Ascending aorta (tissue), 2 donors: Measurements from ENCODE around the gene TERC. TPM values are rescaled to one million over a fixed set of nuclear protein-coding genes. Genes with fewer than 3 reads are reported as not detected.

Experiments used
- DNase-seq, 2 donors: peaks; one replicate each; pipeline ENCODE4 v3.0.0-alpha.2; 2019; ENCODE audit warnings: low spot score in 2 of 2
- H3K27ac ChIP-seq, 2 donors: fragments of 200-600 bp; sonication (generic); one replicate each; pipeline ENCODE4 v1.5.1; 2016 to 2017; ENCODE audit warnings: mild to moderate bottlenecking in 1 of 2
- H3K27me3 ChIP-seq: fragments of 200-600 bp; sonication (generic); one replicate; pipeline ENCODE4 v1.5.1; 2017
- H3K36me3 ChIP-seq, 2 donors: fragments of 200-600 bp; sonication (generic); one replicate each; pipeline ENCODE4 v1.5.1; 2016
- H3K4me1 ChIP-seq, 2 donors: fragments of 200-600 bp; sonication (generic); one replicate each; pipeline ENCODE4 v1.5.1; 2016 to 2017; ENCODE audit warnings: mild to moderate bottlenecking in 1 of 2
- H3K4me3 ChIP-seq, 2 donors: fragments of 200-600 bp; sonication (generic); one replicate each; pipeline ENCODE4 v1.5.1; 2016 to 2017; ENCODE audit warnings: mild to moderate bottlenecking in 1 of 2
- H3K9me3 ChIP-seq, 2 donors: fragments of 200-600 bp; sonication (generic); one replicate each; pipeline ENCODE4 v1.5.1; 2016
- intact Hi-C: fragments of 100-400 bp; cut with DNase I; formaldehyde crosslinking; loops from one replicate; pipeline ENCODE4 v1.15.1; 2023
- total RNA-seq: library from RNA; depleted of rRNA; stranded (reverse); fragments of >200 nt; gene quantifications from one replicate; pipeline ENCODE4 v1.1.0, GENCODE V29; 2016
- TF ChIP-seq, protein P1 (sequence below), 3 experiments: fragments of 200-600 bp in 2 of 3; fragments of 450-650 bp in 1 of 3; sonication (generic) in 2 of 3; IDR thresholded peaks; one replicate each; pipeline ENCODE4 v1.5.1; 2016 to 2019; ENCODE audit warnings: antibody characterized with exemption in 3 of 3, mild to moderate bottlenecking in 1 of 3, moderate library complexity in 1 of 3

Gene TERC
- total RNA-seq, 1 donor from 2014 or later = 260 TPM

DNA sequence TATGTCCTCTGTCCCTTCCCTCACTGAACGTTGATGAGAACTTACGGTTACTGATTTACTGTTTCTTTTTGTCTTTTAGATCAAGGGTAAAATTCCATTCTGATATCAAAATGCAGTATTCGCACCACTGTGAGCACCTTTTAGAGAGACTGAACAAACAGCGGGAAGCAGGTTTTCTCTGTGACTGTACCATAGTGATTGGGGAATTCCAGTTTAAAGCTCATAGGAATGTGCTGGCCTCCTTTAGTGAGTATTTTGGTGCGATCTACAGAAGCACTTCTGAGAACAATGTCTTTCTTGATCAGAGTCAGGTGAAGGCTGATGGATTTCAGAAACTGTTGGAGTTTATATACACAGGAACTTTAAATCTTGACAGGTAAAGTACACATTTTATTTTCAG is 9.3 kb upstream of the TERC start:
- DNase-seq = no peak
- peaks cover 7 to 14% of the 10 kb centered on the region in 2 donors for H3K4me1 ChIP-seq
- H3K36me3 ChIP-seq = peaks cover 20 to 32% of the 10 kb centered on the region in 2 donors
- peak overlapping the region; percentile 96 to 97 for H3K27ac ChIP-seq
- no peaks in the 10 kb centered on the region for H3K9me3 ChIP-seq
- intact Hi-C loops = loop anchor here (5.0 kb wide), 2 partner anchors 193 to 408 kb away; partner anchors contain the start of genes PHC3 and SEC62
- TF ChIP-seq, protein P1, sequence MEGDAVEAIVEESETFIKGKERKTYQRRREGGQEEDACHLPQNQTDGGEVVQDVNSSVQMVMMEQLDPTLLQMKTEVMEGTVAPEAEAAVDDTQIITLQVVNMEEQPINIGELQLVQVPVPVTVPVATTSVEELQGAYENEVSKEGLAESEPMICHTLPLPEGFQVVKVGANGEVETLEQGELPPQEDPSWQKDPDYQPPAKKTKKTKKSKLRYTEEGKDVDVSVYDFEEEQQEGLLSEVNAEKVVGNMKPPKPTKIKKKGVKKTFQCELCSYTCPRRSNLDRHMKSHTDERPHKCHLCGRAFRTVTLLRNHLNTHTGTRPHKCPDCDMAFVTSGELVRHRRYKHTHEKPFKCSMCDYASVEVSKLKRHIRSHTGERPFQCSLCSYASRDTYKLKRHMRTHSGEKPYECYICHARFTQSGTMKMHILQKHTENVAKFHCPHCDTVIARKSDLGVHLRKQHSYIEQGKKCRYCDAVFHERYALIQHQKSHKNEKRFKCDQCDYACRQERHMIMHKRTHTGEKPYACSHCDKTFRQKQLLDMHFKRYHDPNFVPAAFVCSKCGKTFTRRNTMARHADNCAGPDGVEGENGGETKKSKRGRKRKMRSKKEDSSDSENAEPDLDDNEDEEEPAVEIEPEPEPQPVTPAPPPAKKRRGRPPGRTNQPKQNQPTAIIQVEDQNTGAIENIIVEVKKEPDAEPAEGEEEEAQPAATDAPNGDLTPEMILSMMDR (IDR thresholded peaks at IDR 0.05) = no peak
- H3K4me3 ChIP-seq = peak overlapping the region; percentile 75 to 78
- no peaks in the 10 kb centered on the region for H3K27me3 ChIP-seq

DNA sequence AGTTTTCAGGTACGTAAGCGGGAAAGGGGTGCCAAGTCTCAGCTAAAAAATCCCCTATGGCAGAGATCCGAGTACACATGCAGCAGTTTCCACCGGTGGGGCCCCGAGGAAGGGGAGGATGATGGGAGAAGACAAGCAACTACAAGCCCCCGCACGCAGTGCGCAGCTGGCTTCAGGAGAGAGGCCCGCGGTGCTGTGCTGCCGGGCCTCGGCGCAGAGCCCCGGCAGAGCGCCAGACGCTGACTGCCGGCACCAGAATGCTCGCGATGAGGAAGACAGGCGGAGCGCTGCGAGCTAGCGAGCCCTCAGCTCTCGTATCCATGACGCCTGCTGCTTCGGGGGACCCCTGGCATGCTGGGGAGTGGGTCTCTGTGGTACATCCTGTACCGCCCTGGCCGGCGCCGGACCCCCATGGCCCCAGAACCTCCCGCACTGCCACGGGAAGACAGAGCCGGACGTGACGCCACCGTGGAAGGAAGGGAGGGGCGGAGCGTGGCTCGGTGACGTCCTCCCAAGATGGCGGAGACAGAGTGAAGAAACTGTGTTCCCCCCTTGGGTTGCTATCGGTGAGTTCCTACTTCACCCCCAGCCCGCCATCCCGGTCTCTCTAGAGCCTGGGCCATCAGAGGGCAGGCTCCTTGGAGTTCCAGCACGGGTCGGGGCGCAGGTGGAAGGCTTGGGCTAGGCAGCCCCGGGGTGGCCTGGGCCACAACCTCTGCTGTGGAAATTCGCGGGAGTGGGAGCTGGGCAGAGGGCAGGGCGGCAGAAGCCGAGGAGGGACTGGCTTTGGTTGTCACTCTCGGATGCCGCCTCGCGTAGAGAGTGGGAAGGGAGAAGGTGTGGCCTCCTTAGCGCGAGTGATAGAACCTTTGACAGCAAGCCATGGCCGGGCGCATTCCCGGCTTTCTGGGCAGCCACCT is 8.3 kb upstream of the TERC start, which contains the start of gene MYNN:
MYNN (plus strand) TSS at position 500 of the 920 bp plus-strand sequence. CDS start 900 bp downstream, outside the sequence.
- Histone ChIP-seq H3K27ac (peak within 1 kb of the TSS; percentile 96 to 97), H3K27me3 (no peaks in the 10 kb centered on the region), H3K36me3 (peaks cover 11 to 25% of the 10 kb centered on the region in 2 donors), H3K4me1 (peaks cover 7 to 14% of the 10 kb centered on the region in 2 donors), H3K9me3 (no peaks in the 10 kb centered on the region), H3K4me3 (peak within 1 kb of the TSS; percentile 75 to 78)
- TF ChIP-seq, protein P1 (IDR thresholded peaks at IDR 0.05) = peak in 1 of 3 experiments; percentile 11
- DNase-seq = peak; percentile 74 to 96
- intact Hi-C loops = loop anchor here (2.0 to 5.0 kb wide), 4 partner anchors 194 to 626 kb away; partner anchors contain the start of genes PHC3, SEC62 and SKIL

DNA sequence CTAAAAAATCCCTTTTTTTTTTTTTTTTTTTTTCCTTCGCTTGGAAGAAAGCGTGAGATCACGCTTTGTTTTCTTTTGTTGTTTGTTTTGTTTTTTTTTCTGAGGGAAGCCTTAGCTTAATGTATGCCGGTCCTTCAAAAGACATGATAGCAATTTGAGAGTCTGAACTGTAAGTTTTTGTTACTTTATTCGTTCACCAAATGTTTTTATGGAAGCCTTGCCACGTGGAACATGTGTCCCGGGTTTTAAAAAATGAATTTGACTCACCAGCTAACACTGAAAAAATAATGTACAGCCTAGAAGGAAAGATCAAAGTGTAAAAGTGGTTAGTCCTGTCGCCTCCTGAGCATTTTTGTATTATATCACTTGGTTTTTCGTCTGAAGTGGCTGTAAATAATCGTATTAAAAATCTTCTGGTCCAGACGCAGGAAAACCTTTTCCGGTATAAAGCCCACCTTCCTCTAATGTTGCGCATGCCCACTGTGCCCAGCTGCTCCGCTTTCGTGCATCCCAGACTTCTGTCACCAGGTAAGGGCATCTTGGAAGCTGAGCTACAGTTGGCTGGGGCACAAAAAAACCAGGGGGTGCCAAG is 7.5 kb upstream of the TERC start:
- Histone ChIP-seq H3K4me1 (peaks cover 7 to 14% of the 10 kb centered on the region in 2 donors), H3K27ac (peak overlapping the region; percentile 96 to 97), H3K27me3 (no peaks in the 10 kb centered on the region), H3K4me3 (peak overlapping the region; percentile 75 to 78), H3K9me3 (no peaks in the 10 kb centered on the region), H3K36me3 (peaks cover 7 to 21% of the 10 kb centered on the region in 2 donors)
- TF ChIP-seq, protein P1 (IDR thresholded peaks at IDR 0.05) = no peak
- intact Hi-C loops = loop anchor here (2.0 to 5.0 kb wide), 4 partner anchors 195 to 626 kb away; partner anchors contain the start of genes PHC3, SEC62 and SKIL
- DNase-seq = peak; percentile 39 to 86

DNA sequence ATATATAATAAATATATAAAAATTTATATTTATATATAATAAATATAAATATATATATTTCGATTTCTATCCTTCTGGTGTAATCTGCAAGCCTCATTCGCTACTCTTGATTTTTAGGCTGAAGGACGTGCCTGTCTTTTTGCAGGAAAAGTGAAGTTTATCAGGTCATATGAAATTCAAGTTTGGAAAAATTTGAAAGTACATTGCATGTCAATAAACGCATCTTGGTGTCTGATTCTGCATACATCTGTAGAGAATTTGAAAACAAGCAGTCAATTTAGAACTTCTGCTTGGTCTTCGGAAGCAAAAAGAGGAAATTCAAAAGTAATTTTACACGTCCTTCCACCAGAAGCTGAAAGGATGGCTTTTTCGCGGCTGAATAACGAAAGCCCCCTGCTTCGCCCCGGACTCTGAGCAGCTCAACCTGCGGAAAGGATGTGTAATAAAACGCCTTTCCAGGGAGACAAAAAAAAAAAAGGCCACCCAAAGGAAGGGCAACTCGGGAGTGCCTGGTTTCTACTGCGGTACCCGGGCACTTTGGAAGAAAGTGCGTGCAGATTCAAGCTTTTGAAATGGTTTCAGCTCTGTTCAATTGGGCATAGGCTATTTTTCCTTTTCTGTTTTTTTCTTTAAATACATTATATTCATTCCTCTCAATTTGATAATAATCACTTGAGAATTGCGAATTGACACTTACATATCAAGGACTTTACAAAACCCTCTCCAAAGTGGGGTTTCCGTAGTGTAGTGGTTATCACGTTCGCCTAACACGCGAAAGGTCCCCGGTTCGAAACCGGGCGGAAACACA is 6.8 kb upstream of the TERC start:
- Histone ChIP-seq H3K36me3 (peaks cover 4 to 15% of the 10 kb centered on the region in 2 donors), H3K27ac (peak overlapping the region; percentile 96 to 97), H3K4me1 (peaks cover 7 to 14% of the 10 kb centered on the region in 2 donors), H3K27me3 (no peaks in the 10 kb centered on the region), H3K4me3 (peak overlapping the region; percentile 75 to 78), H3K9me3 (no peaks in the 10 kb centered on the region)
- intact Hi-C loops = loop anchor here (2.0 to 5.0 kb wide), 4 partner anchors 196 to 625 kb away; partner anchors contain the start of genes PHC3, SEC62 and SKIL
- TF ChIP-seq, protein P1 (IDR thresholded peaks at IDR 0.05) = no peak
- no peak for DNase-seq
